NCI-H146 treated with DMSO at 0.1 percent for 48 hours (cell line): Measurements from ENCODE around the gene RAMACL.
"Not testable (repeated sequence)": the region's sequence is repeated elsewhere in the genome, so short reads cannot be mapped to it uniquely, and the experiment has no call there.

ENCODE experiments used
- DNase-seq: peaks from one replicate; lab custom pipeline; 2025; ENCODE audit not compliant: unreplicated experiment; lab: John Stamatoyannopoulos, UW

The RAMACL gene

DNA sequence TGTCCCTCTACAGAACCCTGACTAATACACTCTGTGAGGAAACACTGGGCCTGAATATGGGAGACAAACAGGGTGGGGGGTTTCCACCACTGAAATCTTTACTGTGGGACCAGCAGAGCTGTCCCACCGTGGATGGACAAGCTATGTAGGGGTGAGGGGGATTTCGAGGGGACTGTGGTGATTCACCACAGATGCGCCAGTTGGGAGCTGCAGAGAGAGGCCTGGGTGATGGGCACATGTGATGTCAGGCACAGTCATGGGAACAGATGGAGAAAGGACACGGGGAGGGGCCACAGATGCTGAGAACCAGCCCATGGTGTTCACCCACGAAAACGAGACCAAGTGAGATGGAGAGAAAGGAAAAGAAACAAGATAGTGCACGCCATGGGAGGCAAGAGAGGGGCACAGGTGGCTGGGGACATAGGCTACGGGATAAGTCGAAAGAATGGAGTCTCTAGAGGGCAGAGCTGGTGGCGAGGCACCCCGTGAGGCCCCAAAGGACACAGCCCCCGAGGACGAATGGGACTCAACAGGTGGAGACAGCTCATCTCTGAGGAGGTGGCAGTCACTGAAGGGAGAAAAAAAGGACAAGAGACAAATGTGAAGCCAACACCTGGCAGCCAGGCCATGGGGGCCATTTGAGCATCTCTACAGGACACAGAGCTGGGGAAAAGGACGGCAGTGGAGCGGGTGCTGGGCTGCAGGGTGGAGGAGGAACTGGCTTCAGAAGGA lies 10.5 kb upstream of the RAMACL start:
- no peak for DNase-seq

DNA sequence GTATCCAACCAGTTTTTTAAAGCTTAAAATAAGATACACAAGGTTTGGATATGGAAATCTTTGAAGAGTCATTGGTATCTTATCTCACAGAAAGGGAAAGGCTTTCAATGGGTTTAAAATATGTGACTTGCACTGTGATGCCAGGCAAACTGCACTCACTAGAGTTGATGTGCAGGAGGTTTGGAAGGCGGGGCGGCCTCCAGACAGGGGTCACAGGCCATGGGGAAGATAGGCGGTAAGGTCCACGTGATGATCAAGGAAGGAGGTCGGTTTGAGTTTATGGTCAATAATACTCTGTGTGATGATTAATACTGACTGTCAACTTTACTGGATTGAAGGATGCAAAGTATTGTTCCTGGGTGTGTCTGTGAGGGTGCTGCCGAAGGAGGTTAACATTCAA lies 9.5 kb upstream of the RAMACL start:
- no peak for DNase-seq

DNA sequence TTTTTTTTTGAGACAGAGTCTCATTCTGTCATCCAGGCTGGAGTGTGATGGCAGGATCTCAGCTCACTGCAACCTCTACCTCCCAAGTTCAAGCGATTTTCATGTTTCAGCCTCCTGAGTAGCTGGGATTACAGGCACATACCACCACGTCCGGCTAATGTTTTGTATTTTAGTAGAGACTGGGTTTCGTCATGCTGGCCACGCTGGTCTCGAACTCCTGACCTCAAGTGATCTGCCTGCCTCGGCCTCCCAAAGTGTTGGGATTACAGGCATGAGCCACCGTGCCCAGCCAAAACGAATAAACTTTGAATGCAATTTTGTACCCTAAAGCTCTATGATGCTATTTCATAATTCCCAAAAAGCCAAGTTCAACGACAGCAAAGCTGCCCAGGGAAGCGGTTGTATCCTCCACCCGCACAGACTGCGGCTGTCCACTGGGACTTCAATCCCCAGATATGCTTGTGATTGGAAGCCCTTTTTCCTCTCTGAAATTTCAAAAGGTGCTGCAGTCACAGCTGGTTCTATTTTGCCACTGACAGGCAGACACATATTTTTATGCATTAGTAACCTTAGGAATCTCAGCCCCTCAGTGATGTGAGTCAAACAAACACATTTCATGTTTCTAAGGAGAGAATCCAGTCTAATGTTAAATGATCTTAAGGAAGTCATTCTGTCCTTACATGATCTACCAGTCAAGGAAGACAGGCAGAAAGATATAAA lies 8.7 kb upstream of the RAMACL start:
- DNase-seq: no peak

DNA sequence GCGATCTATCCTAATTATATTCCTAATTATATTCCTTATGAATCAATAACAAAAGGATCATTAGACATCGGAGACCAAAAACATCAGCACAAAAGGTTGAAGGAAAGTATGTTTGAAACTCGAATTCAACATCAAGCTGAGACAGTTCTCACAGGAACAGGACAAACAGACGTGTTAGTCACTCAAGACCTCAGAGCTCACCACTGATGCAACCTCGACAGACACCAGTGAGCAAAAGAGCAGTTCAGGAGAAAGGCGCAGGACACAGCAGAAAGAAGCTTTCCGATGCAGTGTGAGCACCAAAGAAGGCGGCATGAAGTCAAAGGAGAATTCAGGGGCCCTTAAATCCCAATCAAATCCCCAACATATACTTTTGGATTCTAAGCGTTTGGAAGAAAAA lies 6.3 kb upstream of the RAMACL start:
- no peak for DNase-seq

DNA sequence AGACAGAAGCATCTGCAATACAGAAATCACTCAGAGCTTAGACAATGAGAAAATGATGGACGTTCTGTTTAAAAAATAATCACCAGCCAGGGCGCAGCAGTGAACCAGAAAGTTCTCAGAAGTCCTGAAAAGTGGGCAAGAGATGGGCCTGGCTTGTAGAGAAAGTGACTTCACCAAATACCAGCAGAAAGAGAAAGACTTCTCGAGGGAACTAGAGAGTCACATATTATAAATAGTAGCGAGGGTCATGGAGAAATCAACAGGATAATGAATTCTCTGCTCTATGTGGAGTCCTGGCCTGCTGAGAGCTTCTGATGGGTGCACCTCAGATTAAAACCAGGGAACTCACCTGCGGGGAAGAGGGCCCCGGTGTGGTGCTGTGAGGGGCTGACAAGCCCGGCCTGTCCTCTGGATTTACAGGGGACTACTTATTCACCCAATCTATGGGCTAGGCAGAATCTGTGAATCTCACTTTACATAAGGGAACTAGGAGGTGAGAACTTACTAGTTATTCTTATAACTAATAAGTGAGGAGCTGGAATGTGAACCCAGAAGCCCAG lies 5.6 kb upstream of the RAMACL start:
- no peak for DNase-seq

DNA sequence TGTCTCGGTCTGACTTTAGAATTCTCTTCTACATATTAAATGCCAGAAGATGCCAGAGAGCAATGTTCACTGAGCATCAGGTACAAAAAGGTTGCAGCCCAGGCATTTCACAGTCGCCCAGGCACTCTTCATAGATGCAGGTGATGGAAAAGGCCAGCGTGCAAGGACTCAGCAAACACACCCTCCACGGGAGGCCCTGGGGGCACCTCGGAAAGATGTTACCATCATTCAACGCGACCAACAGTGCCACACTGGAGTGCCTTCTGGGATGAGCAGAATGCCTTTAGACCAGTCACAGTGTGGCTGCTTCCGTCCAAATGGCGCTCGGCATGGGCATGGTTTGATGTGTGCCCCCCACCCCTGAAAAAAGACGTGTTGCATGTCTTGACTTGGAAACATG lies 4.5 kb upstream of the RAMACL start:
- no peak for DNase-seq

DNA sequence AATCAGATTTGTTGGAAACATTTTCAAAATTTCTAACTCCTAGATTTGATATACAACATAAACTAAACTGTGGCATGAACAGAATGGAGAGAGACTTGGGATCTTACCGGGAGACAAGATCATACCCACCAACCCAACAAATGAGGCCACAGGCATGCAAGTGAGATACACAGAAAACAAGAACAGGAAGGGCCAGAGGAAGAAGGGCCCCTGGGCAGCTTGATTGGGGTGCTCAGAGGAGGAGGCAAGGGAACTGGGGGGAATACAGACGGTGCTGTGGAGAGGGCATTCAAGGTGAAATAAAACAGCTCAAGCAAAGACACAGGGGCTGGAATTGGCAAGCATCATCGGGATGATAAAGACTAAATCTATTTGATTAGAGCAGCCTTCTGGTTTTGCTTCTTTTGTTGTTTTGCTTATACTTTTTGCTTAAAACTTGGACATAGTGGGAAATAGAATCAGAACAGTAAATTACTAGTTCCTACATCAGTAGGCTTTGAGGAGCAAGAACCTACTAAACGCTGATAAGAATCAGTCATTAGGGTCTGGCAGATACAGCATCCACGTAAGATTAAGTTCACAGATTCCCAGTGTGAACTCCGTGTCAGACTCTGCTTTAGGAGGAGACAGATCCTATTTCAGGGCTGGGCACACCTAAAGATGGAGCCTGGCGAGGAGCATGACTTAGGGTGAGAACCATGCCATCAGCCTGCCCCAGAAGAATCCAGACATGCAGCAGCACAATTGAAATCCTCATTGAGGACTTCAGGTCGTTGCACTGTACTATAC lies 3.5 kb upstream of the RAMACL start:
- no peak for DNase-seq

DNA sequence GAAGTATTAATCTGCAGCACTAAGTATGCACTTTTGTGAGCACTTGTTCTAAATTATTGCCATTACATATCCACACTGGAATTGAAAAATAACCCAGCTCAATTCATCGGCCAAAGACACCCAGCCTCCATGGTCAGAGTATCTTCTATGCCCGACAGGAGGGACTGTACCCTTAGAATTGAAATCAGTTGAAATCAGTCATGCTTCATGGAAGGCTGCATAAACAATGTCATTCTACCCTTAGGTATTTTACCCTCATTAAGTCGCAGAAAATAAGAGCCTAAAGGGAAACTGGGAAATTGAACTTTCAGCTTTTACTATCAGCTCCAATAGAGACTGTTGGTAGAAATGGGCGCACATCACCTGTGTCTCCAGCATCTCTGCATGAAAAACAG lies 2.9 kb upstream of the RAMACL start:
- DNase-seq: no peak

DNA sequence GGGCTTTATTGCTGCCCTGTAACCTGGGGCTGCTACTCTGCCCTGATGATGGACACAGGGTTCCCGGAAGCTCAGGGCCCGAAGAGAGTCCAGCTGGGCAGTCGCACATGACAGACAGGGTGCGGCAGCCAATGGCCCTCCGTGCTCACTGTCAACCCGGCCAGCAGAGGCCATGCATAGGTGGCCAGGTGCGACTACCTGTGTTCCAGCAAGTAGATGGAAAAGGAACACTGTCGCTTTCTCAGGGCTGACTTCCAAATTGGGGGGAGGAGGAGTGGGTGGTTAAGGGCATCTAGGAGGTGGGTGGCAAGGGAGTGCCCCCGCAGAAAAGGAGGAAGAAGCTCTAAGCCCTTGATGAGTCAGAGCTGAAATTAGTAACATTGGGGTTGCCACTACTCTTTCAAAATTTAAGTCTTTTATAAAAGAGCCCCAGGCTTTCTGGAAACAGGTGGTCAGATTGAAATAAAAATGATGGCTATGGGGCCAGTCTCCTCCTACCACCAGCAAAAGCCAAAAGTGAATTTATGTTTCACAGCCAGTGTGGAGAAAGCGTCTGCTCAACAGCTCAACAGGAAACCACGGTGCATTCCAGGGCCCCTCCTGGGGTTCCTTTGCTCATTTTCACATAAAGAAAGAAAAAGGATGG lies 2.3 kb upstream of the RAMACL start:
- DNase-seq: no peak

DNA sequence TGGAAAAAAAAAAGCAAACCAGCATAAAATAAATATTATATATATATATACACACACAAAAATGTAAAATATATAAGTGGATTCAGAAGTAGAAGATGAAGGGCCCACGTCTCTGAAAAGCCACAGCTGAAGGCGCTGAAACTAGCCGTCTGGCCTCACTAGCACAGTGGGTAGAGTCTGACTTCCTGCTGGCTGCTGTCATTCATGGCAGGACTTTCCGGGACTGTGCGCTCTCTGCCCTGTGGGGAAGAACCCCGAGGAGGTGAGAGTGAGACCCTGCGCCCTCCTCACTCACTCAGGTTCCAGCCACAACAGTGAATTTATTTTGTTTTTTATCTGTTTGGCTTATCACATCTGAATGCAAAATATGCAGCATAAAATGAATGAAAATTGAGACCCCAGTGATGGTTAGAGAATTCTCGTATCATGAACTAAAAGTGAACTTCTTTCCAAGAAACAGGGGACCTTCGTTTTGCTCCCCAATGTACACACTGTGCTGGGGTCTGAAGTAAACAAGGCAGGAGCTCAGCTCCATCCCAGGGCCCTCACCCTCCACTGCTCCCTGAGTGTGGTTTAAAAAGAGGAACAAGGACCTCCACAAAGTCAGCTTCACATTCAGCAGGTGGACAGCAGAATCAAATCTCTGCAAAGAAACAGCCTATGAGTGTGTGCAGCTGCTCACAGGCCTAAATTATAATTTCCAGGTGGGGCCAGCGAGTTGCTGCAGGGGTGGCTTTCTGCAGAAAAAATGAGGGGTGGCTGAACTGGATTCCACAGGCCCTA lies 1.3 kb upstream of the RAMACL start:
- DNase-seq: no peak

DNA sequence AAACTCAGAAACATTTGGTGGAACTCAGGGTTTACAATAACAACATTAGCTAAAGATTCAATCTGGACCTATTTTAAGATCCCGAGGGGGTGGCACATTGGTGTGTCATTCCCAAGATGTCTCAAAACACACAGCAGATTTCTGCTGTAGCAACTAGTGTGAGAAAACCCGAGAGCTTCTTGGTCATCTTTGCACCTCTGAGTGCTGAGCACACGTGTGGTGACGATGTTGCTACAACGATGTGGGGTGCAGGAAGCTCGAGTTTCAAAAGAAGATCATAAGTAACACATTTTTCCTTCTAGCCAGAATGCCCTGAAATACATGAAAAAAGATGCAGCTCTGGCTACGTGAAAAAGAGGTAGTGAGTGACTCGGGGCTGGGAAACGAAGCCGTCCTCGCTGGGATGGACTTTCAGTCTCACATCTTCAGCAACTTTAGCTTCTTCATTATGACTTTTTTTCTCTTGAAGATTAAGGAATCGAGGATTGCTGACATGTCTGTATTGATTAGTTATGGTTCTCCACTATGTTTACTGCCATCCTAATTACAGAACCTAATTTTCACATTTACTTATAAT lies 1.5 kb downstream of the RAMACL start:
- no peak for DNase-seq

DNA sequence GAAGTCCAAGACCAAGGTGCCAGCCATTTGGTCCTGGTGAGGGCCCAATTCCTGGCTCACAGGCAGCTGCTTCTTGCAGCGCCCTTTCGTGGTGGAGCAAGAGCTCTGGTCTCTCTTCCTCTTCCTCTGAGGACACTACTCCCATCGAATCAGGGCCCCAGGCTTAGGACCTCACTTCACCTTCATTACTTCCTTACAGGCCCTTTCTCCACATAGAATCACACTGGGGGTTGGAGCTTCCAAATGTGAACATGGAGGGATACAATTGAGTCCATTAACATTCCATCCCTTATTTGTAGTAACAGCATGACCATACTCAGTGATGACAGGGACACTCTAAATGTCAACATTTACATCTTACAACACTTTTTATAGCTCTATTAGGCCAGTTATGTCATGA lies 2.3 kb downstream of the RAMACL start:
- DNase-seq: no peak

DNA sequence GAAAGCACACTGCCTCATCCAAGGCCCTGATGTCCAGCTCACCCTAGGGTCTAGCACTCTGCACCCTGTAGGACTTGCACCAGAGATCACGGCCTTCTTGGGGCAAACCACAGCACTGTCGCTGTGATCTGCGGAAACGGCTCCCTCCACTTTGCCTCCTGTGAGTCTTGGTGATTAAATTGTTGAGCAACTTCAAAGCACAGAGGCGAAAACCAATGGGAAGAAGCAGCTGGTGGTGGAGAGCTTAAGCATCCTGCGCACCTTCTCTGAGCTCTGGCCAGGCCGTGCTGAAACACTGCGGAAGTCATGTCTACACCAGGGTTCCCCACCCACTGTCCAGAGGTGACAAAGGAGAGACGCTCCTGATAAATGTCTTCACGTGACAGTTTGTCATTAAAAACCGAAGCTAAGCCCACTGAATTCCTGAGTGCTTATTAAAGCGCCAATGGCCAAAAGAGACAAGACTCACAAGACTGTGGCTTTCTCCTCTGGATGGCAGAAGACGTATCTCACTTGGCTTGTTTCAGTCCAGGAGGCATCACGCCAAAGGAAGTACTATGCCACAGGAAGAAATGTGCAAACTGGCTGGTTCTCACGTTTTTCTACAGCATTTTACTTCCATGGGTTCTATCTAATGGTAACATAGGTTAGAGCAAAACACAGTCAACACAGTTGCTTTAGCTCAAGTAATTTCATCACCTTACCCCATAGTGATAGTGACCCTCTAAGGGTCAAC lies 3.1 kb downstream of the RAMACL start:
- DNase-seq: no peak

DNA sequence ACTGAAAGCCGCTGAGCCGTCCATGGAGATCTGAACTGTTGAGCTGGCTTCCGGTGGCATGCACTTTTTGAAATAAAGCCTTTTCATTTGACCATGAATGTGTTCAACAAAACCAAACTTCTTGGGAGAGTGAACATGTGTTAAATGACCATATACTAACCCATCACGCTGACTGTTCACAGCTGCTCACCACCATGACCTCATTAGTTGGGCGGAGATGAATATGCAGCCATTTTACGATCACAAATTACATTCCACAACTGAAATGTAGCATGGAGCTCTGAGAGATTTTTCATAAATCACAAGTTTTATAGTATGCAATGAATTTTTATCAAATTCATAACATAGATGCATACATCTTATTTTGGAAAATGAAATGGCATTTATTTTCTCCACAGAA lies 4.2 kb downstream of the RAMACL start:
- DNase-seq: no peak

DNA sequence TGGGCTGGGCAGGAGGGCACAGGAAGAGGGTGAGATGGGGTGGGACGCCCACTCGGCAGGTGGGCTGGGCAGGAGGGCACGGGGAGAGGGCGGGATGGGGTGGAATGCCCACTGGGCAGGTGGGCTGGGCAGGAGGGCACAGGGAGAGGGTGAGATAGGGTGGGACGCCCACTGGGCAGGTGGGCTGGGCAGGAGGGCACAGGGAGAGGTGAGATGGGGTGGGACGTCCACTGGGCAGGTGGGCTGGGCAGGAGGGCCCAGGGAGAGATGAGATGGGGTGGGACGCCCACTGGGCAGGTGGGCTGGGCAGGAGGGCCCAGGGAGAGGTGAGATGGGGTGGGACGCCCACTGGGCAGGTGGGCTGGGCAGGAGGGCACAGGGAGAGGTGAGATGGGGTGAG lies 4.7 kb downstream of the RAMACL start:
- not testable (repeated sequence) for DNase-seq

DNA sequence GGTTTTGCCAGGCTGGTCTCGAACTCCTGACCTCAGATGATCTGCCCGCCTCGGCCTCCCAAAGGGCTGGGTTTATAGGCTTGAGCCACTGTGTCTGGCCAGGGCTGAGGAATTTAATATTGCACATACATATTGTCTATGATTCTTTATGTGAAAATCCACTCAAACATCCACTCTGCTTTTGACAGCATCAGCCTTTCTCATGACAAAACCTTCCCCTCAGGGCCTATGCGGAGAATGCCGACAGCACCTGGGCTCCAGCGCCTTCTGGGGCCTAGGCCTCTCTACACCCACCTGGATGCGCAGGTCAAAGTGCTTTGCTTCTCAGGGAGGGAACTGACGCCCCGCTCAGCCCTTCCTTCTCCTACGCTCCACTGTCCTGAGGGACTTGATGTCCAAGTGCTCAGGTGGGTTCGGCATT lies 5.4 kb downstream of the RAMACL start:
- no peak for DNase-seq

DNA sequence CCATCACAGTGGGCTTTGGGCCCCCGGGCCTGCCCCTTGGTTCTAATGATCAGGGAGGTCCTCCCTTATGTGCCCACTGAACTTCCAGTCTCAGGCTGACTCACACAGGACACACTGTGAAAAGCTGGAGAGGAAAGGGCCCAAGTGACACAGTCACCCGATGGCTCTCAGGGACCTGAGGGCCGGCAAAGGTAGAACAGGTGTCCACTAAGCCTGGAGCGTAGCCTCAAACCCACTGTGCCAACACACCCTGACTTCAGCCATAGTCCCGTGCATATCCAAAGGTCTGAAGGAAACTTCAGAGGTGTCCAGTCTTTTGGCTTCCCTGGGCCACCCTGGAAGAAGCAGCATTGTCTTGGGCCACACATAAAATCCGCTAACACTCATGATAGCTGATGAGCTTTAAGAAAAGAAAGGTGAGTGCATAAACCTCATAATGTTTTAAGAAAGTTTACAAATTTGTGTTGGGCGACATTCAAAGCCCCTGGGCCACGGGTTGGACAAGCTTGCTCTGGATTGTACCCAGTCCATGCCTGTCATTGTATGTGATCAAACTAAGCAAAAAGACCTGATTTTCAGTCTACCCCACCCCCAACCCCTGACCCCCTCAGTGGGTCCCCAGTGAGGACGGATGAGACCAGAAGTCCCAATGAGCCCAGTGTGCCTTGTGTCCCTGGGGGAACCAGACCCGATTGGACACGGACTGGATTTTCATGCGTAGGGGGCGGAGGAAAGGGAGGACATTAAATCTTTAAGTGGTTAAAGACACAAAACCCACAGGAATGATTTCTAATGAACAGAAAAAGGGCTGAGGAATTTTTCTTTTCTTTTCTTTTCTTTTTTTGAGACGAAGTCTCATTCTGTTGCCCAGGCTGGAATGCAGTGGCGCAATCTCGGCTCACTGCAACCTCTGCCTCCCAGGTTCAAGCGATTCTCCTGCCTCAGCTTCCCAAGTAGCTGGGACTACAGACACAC lies 6.1 kb downstream of the RAMACL start:
- DNase-seq: no peak

DNA sequence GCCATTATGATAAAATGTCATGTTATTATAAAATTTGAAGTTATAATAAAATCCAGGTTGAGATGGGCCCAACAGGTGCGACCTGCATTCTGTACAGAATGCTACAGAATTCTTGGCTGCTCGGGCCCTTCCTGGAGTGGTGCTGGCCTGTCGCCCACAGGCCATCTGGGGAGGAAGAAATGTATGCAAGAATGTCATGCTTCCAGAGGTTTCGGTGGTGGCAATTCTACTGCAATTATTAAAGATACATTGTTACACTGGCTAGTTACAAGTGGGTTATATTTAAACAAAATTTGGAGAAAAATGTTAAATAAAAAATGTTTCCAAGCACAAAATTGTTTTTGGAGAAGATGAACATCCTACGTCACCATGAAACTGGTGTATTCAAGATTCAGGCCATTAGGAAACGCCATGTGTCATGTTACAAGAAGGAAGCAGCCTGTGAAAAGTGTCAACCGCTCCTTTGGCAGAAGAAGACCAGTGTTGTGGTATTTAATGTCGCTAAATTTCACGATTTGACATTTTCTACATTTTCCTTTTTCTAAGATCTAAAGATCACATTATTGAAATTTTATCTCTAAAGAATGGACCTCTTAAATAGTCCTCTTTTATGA lies 7.1 kb downstream of the RAMACL start:
- no peak for DNase-seq
